Left lung (tissue), 10 donors: ENCODE measurements around the gene UCP2. TPM values are rescaled to one million over a fixed set of nuclear protein-coding genes. Genes with fewer than 3 reads are reported as not detected.

Experiments used
- ATAC-seq: fragments of 200-7000 bp; cut with Tn5 transposase; one replicate; pipeline ENCODE4 v1.9.1; 2020; ENCODE audit warnings: moderate library complexity
- DNase-seq, 4 donors: peaks; one replicate each; pipeline ENCODE4 v3.0.0-alpha.2; 2013 to 2020
- H3K27ac ChIP-seq, 2 donors: fragments of 200-600 bp; sonication (generic) in 1 of 2; one replicate each; pipeline versions ENCODE4 v1.5.0 to v1.8.0; 2020 to 2021
- H3K27me3 ChIP-seq, 2 donors: fragments of 200-600 bp; sonication (generic) in 1 of 2; one replicate each; pipeline versions ENCODE4 v1.5.0 to v1.8.0; 2020 to 2021
- H3K36me3 ChIP-seq, 2 donors: fragments of 200-600 bp; sonication (generic) in 1 of 2; one replicate each; pipeline versions ENCODE4 v1.5.0 to v1.8.0; 2020 to 2021
- H3K4me1 ChIP-seq, 2 donors: fragments of 200-600 bp; one replicate each; pipeline ENCODE4 v1.8.0; 2021
- H3K4me3 ChIP-seq, 2 donors: fragments of 200-600 bp; sonication (generic) in 1 of 2; one replicate each; pipeline versions ENCODE4 v1.5.0 to v1.8.0; 2020 to 2021; ENCODE audit warnings: mild to moderate bottlenecking in 1 of 2
- H3K9me3 ChIP-seq, 2 donors: fragments of 200-600 bp; sonication (generic) in 1 of 2; one replicate each; pipeline versions ENCODE4 v1.5.0 to v1.8.0; 2020 to 2021
- intact Hi-C, 2 donors: fragments of 100-400 bp; cut with DNase I; formaldehyde crosslinking; loops; one replicate each; pipeline versions ENCODE4 v1.11.2 to v1.14.2; 2022
- polyA plus RNA-seq, 6 donors: library from polyadenylated mRNA; unstranded; fragments of 120-200 nt; gene quantifications; one replicate each; pipeline ENCODE4 v1.2.1, GENCODE V29; 2013; ENCODE audit not compliant: insufficient read length in 6 of 6
- total RNA-seq, 2 donors: library from RNA; stranded (reverse); fragmentation: NEBNext Ultra II Directional; extraction: Animal tissue kit (Norgen Biotek cat#: 25700); gene quantifications; one replicate each; pipeline ENCODE4 v1.2.1, GENCODE V29; 2021
- TF ChIP-seq, protein P1 (sequence below), 2 donors: fragments of 200-600 bp; sonication (generic) in 1 of 2; IDR thresholded peaks; one replicate each; pipeline versions ENCODE4 v1.5.0 to v1.8.0; 2021; ENCODE audit warnings: antibody characterized with exemption in 2 of 2
- donor health status: DM: no; HTN: yes; CAD: no.
- donor health status: DM: no; HTN: no; CAD: no.

The UCP2 gene
- total and polyA plus RNA-seq, 8 donors: 35.3 to 142 (median 42.6) TPM

DNA sequence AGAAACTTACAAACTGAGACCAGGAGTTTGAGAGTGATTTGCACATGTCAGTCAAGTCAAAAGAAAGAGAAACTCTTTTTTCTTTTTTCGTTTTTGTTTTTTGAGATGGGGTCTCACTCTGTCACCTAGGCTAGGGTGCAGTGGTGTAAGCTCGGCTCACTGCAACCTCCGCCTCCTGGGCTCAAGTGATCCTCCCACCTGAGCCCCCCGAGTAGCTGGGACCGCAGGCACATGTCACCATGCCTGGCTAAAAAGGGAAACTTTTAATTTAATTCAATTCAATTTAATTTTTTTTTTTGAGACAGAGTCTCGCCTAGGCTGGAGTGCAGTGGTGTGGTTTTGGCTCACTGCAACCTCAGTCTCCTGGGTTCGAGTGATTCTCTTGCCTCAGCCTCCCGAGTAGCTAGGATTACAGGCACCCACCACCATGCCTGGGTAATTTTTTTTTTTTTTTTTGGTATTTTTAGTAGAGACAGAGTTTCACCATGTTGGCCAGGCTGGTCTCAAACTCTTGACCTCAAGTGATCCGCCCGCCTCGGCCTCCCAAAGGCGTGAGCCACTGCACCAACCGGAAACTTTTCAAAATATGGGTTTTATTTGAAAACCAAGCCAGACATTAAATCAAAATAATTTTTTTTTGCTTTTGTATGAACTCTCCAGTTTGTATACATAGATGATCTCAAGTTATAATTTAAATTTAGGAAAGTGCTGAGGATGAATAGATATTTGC is 16.4 kb upstream of the UCP2 start:
- no peak overlapping the region for H3K4me3 ChIP-seq
- intact Hi-C loops: no loop called here
- H3K36me3 ChIP-seq: peaks cover 0 to 28% of the 10 kb centered on the region in 2 donors
- TF ChIP-seq, protein P1, sequence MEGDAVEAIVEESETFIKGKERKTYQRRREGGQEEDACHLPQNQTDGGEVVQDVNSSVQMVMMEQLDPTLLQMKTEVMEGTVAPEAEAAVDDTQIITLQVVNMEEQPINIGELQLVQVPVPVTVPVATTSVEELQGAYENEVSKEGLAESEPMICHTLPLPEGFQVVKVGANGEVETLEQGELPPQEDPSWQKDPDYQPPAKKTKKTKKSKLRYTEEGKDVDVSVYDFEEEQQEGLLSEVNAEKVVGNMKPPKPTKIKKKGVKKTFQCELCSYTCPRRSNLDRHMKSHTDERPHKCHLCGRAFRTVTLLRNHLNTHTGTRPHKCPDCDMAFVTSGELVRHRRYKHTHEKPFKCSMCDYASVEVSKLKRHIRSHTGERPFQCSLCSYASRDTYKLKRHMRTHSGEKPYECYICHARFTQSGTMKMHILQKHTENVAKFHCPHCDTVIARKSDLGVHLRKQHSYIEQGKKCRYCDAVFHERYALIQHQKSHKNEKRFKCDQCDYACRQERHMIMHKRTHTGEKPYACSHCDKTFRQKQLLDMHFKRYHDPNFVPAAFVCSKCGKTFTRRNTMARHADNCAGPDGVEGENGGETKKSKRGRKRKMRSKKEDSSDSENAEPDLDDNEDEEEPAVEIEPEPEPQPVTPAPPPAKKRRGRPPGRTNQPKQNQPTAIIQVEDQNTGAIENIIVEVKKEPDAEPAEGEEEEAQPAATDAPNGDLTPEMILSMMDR (IDR thresholded peaks at IDR 0.05): no peak
- peaks cover 0 to 4% of the 10 kb centered on the region in 2 donors for H3K4me1 ChIP-seq
- no peak for ATAC-seq
- no peaks in the 10 kb centered on the region for H3K27me3 ChIP-seq
- no peak overlapping the region for H3K27ac ChIP-seq
- no peak for DNase-seq
- no peaks in the 10 kb centered on the region for H3K9me3 ChIP-seq

- Histone ChIP-seq H3K27me3 (no peaks in the 10 kb centered on the region), H3K4me1 (peaks cover 0 to 4% of the 10 kb centered on the region in 2 donors), H3K4me3 (no peak overlapping the region), H3K9me3 (no peaks in the 10 kb centered on the region), H3K27ac (no peak overlapping the region), H3K36me3 (peaks cover 0 to 16% of the 10 kb centered on the region in 2 donors)
- DNase-seq (no peak), ATAC-seq (no peak)
- TF ChIP-seq, protein P1 (IDR thresholded peaks at IDR 0.05): no peak
- intact Hi-C loops: no loop called here
Measured at GRCh38 chr11:73997120-73997770, 14.6 kb upstream of the UCP2 start.

DNA sequence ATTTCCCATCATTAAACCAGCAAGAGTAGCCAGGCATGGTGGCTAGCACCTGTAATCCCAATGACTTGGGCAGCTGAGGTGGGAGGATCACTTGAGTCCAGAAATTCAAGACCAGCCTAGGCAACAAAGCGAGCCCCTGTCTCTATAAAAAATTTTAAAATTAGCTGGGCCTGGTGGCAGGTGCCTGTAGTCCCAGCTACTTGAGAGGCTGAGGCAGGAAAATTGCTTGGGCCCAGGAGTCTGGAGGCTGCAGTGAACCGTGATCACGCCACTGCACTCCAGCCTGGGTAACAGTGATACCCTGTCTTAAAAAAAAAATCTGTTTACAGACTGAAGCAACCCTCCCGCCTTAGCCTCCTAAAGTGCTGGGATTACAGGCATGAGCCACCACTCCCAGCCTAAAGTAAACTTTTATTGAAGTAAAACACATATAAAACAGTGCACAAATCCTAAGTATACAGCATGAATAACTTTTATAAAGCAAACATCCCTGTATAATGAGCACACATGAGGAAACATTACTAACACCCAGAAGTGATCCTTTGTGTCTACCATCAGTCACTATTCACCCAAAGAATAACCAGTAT is 13.6 kb upstream of the UCP2 start:
- ATAC-seq (peak; percentile 56), DNase-seq (no peak)
- TF ChIP-seq, protein P1 (IDR thresholded peaks at IDR 0.05): no peak
- no peak overlapping the region for H3K4me3 ChIP-seq
- no peaks in the 10 kb centered on the region for H3K27me3 ChIP-seq
- peaks cover 0 to 4% of the 10 kb centered on the region in 2 donors for H3K4me1 ChIP-seq
- intact Hi-C loops: no loop called here
- H3K9me3 ChIP-seq: no peaks in the 10 kb centered on the region
- peak overlapping the region in 1 of 2 donors; percentile 73 for H3K27ac ChIP-seq
- H3K36me3 ChIP-seq: peaks cover 0 to 8% of the 10 kb centered on the region in 2 donors

DNA sequence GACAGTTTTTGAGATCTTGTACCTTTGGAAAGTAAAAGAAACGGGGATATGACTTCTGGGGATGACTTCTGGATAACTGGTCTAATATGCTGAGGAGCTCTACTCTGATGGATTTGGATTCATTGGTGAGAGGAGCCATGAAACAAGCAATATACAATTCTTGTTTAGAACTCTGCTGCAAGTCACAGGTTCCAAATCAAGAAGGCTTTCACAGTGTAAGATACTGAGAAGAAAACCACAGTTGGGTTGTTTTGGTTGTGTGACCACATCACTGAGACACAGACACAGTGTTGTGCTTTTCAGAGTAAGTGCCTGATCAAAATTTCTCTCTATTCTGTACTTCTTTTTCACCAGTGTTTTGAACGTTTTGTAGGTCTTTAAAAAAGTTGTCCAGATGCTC is 13.1 kb upstream of the UCP2 start:
- H3K27me3 ChIP-seq: no peaks in the 10 kb centered on the region
- intact Hi-C loops: no loop called here
- H3K27ac ChIP-seq: peak overlapping the region in 1 of 2 donors; percentile 73
- no peak for DNase-seq
- TF ChIP-seq, protein P1 (IDR thresholded peaks at IDR 0.05): no peak
- H3K4me3 ChIP-seq: no peak overlapping the region
- H3K4me1 ChIP-seq: peaks cover 0 to 4% of the 10 kb centered on the region in 2 donors
- no peaks in the 10 kb centered on the region for H3K9me3 ChIP-seq
- peaks cover 0 to 3% of the 10 kb centered on the region in 2 donors for H3K36me3 ChIP-seq
- no peak for ATAC-seq

- ATAC-seq: peak; percentile 63
- no peak overlapping the region for H3K4me3 ChIP-seq
- H3K27me3 ChIP-seq: no peaks in the 10 kb centered on the region
- intact Hi-C loops: no loop called here
- DNase-seq: no peak
- H3K9me3 ChIP-seq: no peaks in the 10 kb centered on the region
- peaks cover 0 to 4% of the 10 kb centered on the region in 2 donors for H3K4me1 ChIP-seq
- H3K27ac ChIP-seq: peak overlapping the region in 1 of 2 donors; percentile 73
- H3K36me3 ChIP-seq: no peaks in the 10 kb centered on the region
- TF ChIP-seq, protein P1 (IDR thresholded peaks at IDR 0.05): no peak
Measured at GRCh38 chr11:73995247-73995646, 12.6 kb upstream of the UCP2 start.
